HEK293T (cell line): ENCODE data around the gene ATG9B.

Experiments used
- BHLHE40 ChIP-seq: fragments of 450-650 bp; IDR thresholded peaks from 2 replicates; pipeline ENCODE4 v1.6.1; 2016; ENCODE audit warnings: mild to moderate bottlenecking, moderate library complexity, borderline replicate concordance
- ELF4 ChIP-seq: fragments of 450-650 bp; IDR thresholded peaks from 2 replicates; pipeline ENCODE4 v1.6.1; 2017; ENCODE audit warnings: antibody characterized with exemption
- L3MBTL2 ChIP-seq: fragments of 450-650 bp; conservative IDR thresholded peaks from 2 replicates; pipeline ENCODE4 v1.6.1; 2016; ENCODE audit warnings: mild to moderate bottlenecking
- SP1 ChIP-seq: fragments of 450-650 bp; IDR thresholded peaks from 2 replicates; pipeline ENCODE4 v1.6.1; 2017
- TARDBP ChIP-seq: fragments of 450-650 bp; IDR thresholded peaks from 2 replicates; pipeline ENCODE4 v1.6.1; 2016

- no peak for TF ChIP-seq L3MBTL2
- no peak for TF ChIP-seq SP1
- no peak for TF ChIP-seq ELF4
- no peak for TF ChIP-seq TARDBP
- no peak for TF ChIP-seq BHLHE40
Measured at GRCh38 chr7:151040616-151041375, 16.5 kb upstream of the ATG9B start.
